T-helper 2 cell treated with Interferon-gamma antibody and Interleukin-4, amounts not matched to agents 5 μg/mL and 100 μg/mL, for 36 hours (primary cell): ENCODE data around the gene GFRA1.

Source experiments
- DNase-seq: peaks from one replicate; pipeline ENCODE4 v3.0.0; 2021; ENCODE audit warnings: low spot score
- H3K27ac Mint-ChIP-seq: one replicate; pipeline ENCODE4 v1.8.0; 2021; ENCODE audit warnings: mild to moderate bottlenecking, mixed read lengths
- H3K27me3 Mint-ChIP-seq: one replicate; pipeline ENCODE4 v1.8.0; 2021; ENCODE audit warnings: low read depth, mixed read lengths
- H3K36me3 Mint-ChIP-seq: one replicate; pipeline ENCODE4 v1.8.0; 2021; ENCODE audit warnings: low read depth, mixed read lengths
- H3K4me1 Mint-ChIP-seq: one replicate; pipeline ENCODE4 v1.8.0; 2021; ENCODE audit warnings: low read depth, mixed read lengths
- H3K4me3 Mint-ChIP-seq: one replicate; pipeline ENCODE4 v1.8.0; 2022; ENCODE audit warnings: mild to moderate bottlenecking, moderate library complexity, mixed read lengths
- H3K9me3 Mint-ChIP-seq: one replicate; pipeline ENCODE4 v1.8.0; 2021; ENCODE audit warnings: mixed read lengths

Gene GFRA1

GRCh38 chr10:116082762-116083161, 190.2 kb downstream of the GFRA1 start:
- no peak overlapping the region for H3K4me3 Mint-ChIP-seq
- no peaks in the 10 kb centered on the region for H3K4me1 Mint-ChIP-seq
- DNase-seq = no peak
- H3K27ac Mint-ChIP-seq = no peak overlapping the region
- no peaks in the 10 kb centered on the region for H3K27me3 Mint-ChIP-seq
- H3K9me3 Mint-ChIP-seq = no peaks in the 10 kb centered on the region
- H3K36me3 Mint-ChIP-seq = no peaks in the 10 kb centered on the region

GRCh38 chr10:116082206-116082605, 190.8 kb downstream of the GFRA1 start:
- H3K4me1 Mint-ChIP-seq = no peaks in the 10 kb centered on the region
- H3K9me3 Mint-ChIP-seq = no peaks in the 10 kb centered on the region
- no peaks in the 10 kb centered on the region for H3K36me3 Mint-ChIP-seq
- no peak for DNase-seq
- H3K27ac Mint-ChIP-seq = no peak overlapping the region
- no peak overlapping the region for H3K4me3 Mint-ChIP-seq
- H3K27me3 Mint-ChIP-seq = no peaks in the 10 kb centered on the region

- Mint-ChIP-seq H3K27me3 (no peaks in the 10 kb centered on the region), H3K4me3 (no peak overlapping the region), H3K36me3 (no peaks in the 10 kb centered on the region), H3K27ac (no peak overlapping the region), H3K4me1 (no peaks in the 10 kb centered on the region), H3K9me3 (no peaks in the 10 kb centered on the region)
- no peak for DNase-seq
Measured at GRCh38 chr10:116080553-116080952, 192.5 kb downstream of the GFRA1 start.

- Mint-ChIP-seq H3K27ac (no peak overlapping the region), H3K9me3 (no peaks in the 10 kb centered on the region), H3K36me3 (no peaks in the 10 kb centered on the region), H3K4me3 (no peak overlapping the region), H3K27me3 (no peaks in the 10 kb centered on the region), H3K4me1 (no peaks in the 10 kb centered on the region)
- no peak for DNase-seq
Measured at GRCh38 chr10:116079355-116079754, 193.7 kb downstream of the GFRA1 start.

- no peaks in the 10 kb centered on the region for H3K9me3 Mint-ChIP-seq
- no peaks in the 10 kb centered on the region for H3K27me3 Mint-ChIP-seq
- no peak overlapping the region for H3K4me3 Mint-ChIP-seq
- H3K27ac Mint-ChIP-seq = no peak overlapping the region
- H3K36me3 Mint-ChIP-seq = no peaks in the 10 kb centered on the region
- H3K4me1 Mint-ChIP-seq = no peaks in the 10 kb centered on the region
- no peak for DNase-seq
Measured at GRCh38 chr10:116076621-116077020, 196.4 kb downstream of the GFRA1 start.

GRCh38 chr10:116073510-116073909, 199.5 kb downstream of the GFRA1 start:
- no peaks in the 10 kb centered on the region for H3K36me3 Mint-ChIP-seq
- H3K9me3 Mint-ChIP-seq = no peaks in the 10 kb centered on the region

GRCh38 chr10:116073001-116073400, 200.0 kb downstream of the GFRA1 start:
- Mint-ChIP-seq H3K27ac (no peak overlapping the region), H3K27me3 (no peaks in the 10 kb centered on the region), H3K4me3 (no peak overlapping the region), H3K9me3 (no peaks in the 10 kb centered on the region), H3K36me3 (no peaks in the 10 kb centered on the region), H3K4me1 (no peaks in the 10 kb centered on the region)
- no peak for DNase-seq

More at GRCh38 chr10:116073510-116073909, 199.5 kb downstream of the GFRA1 start:
- Mint-ChIP-seq H3K27me3 (no peaks in the 10 kb centered on the region), H3K4me1 (no peaks in the 10 kb centered on the region), H3K4me3 (no peak overlapping the region), H3K27ac (no peak overlapping the region)
- DNase-seq = no peak

GRCh38 chr10:116071453-116072148, 201.4 kb downstream of the GFRA1 start:
- Mint-ChIP-seq H3K36me3 (no peaks in the 10 kb centered on the region), H3K9me3 (no peaks in the 10 kb centered on the region), H3K27ac (no peak overlapping the region), H3K27me3 (no peaks in the 10 kb centered on the region), H3K4me1 (no peaks in the 10 kb centered on the region), H3K4me3 (no peak overlapping the region)
- DNase-seq = no peak

GRCh38 chr10:116070743-116071320, 202.2 kb downstream of the GFRA1 start:
- H3K27me3 Mint-ChIP-seq = no peaks in the 10 kb centered on the region
- H3K36me3 Mint-ChIP-seq = no peaks in the 10 kb centered on the region
- no peaks in the 10 kb centered on the region for H3K9me3 Mint-ChIP-seq
- no peak overlapping the region for H3K27ac Mint-ChIP-seq
- H3K4me1 Mint-ChIP-seq = no peaks in the 10 kb centered on the region
- no peak for DNase-seq
- no peak overlapping the region for H3K4me3 Mint-ChIP-seq

GRCh38 chr10:116069856-116070255, 203.2 kb downstream of the GFRA1 start:
- H3K4me3 Mint-ChIP-seq = no peak overlapping the region
- H3K4me1 Mint-ChIP-seq = no peaks in the 10 kb centered on the region
- DNase-seq = no peak
- H3K36me3 Mint-ChIP-seq = no peaks in the 10 kb centered on the region
- H3K27ac Mint-ChIP-seq = no peak overlapping the region
- no peaks in the 10 kb centered on the region for H3K9me3 Mint-ChIP-seq
- H3K27me3 Mint-ChIP-seq = no peaks in the 10 kb centered on the region

- H3K27ac Mint-ChIP-seq = no peak overlapping the region
- no peaks in the 10 kb centered on the region for H3K9me3 Mint-ChIP-seq
- H3K27me3 Mint-ChIP-seq = no peaks in the 10 kb centered on the region
- H3K4me1 Mint-ChIP-seq = no peaks in the 10 kb centered on the region
- no peak overlapping the region for H3K4me3 Mint-ChIP-seq
- DNase-seq = no peak
- H3K36me3 Mint-ChIP-seq = no peaks in the 10 kb centered on the region
Measured at GRCh38 chr10:116067825-116068224, 205.2 kb downstream of the GFRA1 start.

GRCh38 chr10:116063107-116063506, 209.9 kb downstream of the GFRA1 start:
- no peaks in the 10 kb centered on the region for H3K36me3 Mint-ChIP-seq
- H3K4me1 Mint-ChIP-seq = no peaks in the 10 kb centered on the region
- no peaks in the 10 kb centered on the region for H3K27me3 Mint-ChIP-seq
- no peaks in the 10 kb centered on the region for H3K9me3 Mint-ChIP-seq
- H3K27ac Mint-ChIP-seq = no peak overlapping the region
- DNase-seq = no peak
- no peak overlapping the region for H3K4me3 Mint-ChIP-seq

GRCh38 chr10:116060864-116061263, 212.1 kb downstream of the GFRA1 start:
- no peaks in the 10 kb centered on the region for H3K4me1 Mint-ChIP-seq
- H3K27me3 Mint-ChIP-seq = no peaks in the 10 kb centered on the region
- DNase-seq = no peak
- H3K4me3 Mint-ChIP-seq = no peak overlapping the region
- no peaks in the 10 kb centered on the region for H3K9me3 Mint-ChIP-seq
- no peak overlapping the region for H3K27ac Mint-ChIP-seq
- H3K36me3 Mint-ChIP-seq = no peaks in the 10 kb centered on the region

- Mint-ChIP-seq H3K4me1 (no peaks in the 10 kb centered on the region), H3K9me3 (no peaks in the 10 kb centered on the region), H3K27me3 (no peaks in the 10 kb centered on the region), H3K36me3 (no peaks in the 10 kb centered on the region), H3K4me3 (no peak overlapping the region), H3K27ac (no peak overlapping the region)
- DNase-seq = no peak
Measured at GRCh38 chr10:116059320-116059719, 213.7 kb downstream of the GFRA1 start.
